AG08395 (cell line): ENCODE results near the gene KCNK6.
A peak's percentile ranks its signal among the peaks of the same experiment; 100 is the strongest.

ENCODE experiments used
- DNase-seq: peaks from one replicate; pipeline ENCODE4 v3.0.0; 2012; ENCODE audit warnings: mixed read lengths, low spot score

Gene KCNK6

GRCh38 chr19:38298821-38299680, 20.6 kb upstream of the KCNK6 start:
- no peak for DNase-seq

GRCh38 chr19:38303517-38304351, 15.9 kb upstream of the KCNK6 start, which contains the start of gene C19orf33:
Gene C19orf33 (plus strand): TSS chr19:38304251. CDS start chr19:38304262, 11 bp downstream.
- no peak for DNase-seq

- DNase-seq = no peak
These were observed 15.2 kb upstream of the KCNK6 start for GRCh38 chr19:38304352-38304865.

DNA sequence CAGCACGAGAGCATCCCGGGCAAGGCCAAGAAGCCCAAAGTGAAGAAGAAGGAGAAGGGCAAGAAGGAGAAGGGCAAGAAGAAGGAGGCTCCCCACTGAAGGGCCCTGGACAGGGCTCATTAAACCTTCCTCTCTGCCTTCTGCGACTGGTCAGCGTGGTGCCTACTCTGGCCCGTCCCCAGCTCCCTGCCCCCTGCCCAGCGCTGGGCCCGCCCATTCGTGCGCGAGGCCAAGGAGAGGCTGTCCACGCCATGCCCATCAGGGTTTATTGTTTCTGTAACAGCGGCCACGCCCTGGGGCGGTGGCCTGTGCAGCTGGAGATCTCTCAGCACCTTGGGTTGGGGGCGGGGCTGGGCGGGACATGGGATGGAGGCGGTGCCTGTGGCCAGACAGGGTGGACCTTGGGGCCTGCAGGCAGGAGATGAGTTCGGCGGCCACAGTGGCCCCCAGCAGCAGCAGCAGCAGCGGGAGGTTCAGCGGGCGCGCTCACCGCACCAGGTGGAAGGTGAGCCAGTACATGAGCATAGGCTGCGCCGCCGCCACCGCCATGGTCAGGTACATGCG, 14.7 kb upstream of the KCNK6 start:
- DNase-seq = no peak

DNA sequence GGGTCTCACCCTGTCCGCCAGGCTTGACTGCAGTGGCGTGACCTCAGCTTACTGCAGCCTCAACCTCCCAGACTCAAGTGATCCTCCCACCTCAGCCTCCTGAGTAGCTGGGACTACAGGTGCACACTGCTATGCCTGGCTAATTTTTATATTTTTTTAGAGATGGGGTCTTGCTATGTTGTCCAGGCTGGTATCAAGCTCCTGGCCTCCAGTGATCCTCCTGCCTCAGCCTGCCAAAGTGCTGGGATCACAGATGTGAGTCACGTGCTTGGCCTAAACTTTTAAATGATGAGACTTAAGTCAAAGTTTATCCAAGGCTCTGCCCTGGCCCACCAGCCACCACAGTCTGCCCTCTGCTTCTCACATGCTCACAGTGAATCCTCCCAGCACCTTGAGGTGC, 13.4 kb upstream of the KCNK6 start:
- no peak for DNase-seq

DNA sequence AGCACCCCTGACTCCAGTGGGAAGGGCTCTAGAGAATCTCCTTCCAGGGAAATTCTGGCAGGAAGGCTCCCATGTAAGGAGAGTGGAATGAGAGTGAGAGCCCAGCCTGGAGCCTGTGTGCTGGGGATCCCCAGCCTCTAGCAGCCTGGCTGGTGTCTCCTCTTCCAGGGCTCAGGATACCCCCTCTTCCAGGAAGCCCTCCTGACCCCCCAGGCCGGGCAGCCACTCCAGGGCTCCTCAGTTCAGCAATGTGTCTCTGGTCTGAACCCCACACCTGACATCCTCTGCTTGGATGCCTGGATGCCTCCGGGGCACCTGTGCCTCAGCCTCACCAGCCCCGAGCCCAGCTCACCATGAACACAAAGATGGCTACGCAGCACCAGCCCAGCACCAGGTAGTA, 12.6 kb upstream of the KCNK6 start:
- DNase-seq = no peak

DNA sequence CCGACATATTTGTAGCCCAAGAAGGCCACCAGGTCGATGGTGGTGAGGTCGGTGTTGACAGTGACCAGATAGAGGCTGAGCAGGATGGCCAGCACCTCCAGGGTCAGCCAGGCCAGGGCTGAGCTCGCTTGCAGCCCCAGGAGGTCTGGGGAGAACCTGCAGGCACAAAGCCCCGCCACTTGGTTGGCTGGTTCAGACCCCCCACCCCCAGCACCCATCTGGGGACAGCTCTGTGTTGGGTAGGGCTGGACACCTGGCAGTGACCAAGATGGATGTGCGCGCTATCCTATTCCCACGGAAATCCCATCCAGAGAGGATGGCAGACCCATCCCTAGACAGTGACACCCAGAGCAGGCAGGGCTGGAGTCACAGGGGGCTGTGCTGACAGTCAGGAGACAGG, 12.0 kb upstream of the KCNK6 start:
- no peak for DNase-seq

DNA sequence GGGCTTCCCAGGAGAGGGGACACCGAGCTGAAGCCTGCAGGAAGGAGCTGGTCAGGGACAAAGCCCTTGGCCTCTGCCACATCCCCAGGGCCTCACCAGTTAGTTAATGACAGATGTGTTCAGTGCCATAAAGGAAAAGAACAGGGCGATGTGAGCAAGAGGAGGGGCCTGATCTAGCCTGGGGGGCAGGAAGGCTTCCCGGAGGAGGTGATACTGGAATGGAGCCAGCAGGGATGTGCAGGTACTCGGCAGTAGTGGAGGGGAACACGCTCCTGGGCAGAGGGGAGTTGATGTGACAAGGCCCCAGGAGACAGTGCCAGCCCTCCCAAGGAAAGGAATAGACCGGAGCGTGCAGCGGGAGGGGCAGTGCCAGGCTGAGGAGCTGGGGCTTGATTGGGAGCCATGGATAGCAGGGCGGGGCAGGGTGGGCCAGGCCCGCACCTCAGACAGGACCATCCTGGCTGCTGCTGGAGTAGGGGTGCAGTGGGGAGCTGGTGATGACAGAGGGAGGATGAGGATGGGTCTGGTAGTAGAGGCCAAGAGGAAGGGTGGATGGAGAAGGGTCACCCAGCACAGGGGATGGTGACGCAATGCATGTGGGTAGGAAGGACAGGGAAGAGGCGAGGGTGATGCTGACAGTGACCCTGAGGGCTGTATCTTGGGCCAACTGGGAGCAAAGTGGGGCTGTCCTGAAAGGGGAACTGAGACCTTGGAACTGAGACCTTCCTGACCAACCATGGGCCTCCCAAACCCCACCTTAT, 11.5 kb upstream of the KCNK6 start:
- DNase-seq = no peak

DNA sequence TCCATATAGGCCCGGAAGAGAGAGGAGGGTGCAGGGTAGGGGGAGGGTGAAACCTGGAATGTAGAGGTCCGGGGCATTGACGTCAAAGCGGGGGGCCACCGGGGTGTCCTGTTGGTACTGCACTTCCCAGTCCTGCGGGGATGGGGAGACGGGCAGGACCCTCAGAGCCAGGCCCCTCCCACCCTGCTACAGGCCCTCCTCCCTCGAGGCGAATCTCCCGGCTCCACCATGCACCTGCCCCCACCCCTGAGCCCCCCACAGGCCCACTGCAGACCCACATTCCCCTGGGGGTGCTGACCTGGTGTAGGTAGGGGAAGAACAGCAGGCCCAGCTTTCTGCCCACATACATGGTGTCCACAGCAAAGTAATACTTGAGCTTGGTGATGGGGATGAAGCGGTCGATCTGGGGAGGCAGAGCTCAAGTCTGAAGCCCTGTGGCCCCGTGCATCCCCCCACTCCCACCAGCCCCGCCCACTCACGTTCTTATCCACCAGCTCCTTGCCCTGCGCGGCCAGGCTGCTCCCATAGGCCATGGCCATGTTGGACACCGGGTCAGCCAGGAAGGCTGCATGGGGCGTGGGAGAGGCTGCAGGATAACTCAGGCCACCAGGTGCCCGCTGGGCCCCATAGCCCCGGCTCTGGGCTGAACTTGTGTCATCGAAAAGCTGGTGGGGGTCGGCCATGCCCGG, 10.6 kb upstream of the KCNK6 start:
- DNase-seq = no peak

DNA sequence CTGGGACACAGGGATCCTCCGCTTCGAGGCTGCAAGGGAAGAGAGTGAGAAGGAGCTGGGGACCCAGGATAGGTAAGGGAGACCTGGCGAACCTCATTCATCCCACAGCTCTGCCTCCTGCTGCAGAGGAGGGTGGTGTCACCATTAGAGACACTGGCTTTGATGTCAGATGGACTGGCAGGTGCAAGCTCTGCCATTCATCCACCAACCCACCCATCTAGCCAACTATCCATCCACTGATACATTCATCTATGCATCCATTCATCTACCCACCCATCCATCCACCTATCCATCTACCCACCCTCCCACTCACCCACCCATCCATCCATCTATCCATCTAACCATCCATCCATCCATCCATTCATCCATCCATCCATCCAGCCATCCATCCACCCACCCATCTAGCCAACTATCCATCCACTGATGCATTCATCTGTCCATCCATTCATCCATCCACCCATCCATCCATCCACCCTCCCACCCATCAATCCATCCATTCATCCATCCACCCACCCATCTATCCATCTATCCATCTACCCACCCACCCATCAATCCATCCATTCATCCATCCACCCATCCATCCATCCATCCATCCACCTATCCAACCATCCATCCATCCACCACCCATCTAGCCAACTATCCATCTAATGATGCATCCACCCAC, 9.9 kb upstream of the KCNK6 start:
- no peak for DNase-seq

DNA sequence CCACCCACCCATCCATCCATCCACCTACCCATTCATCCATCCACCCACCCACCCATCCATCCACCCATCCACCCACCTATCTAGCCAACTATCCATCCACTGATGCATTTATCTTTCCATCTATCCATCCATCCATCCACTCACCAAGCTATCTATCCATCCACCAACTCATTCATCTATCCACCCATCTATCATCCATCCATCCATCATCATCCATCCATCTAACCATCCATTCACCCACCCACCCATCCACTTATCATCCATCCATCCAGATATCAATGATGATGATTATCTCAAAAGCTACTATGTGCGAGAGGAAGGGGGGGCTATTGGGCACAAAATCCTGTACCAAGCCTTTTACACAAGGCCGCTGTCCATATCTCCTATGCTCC, 9.4 kb upstream of the KCNK6 start:
- DNase-seq = no peak

DNA sequence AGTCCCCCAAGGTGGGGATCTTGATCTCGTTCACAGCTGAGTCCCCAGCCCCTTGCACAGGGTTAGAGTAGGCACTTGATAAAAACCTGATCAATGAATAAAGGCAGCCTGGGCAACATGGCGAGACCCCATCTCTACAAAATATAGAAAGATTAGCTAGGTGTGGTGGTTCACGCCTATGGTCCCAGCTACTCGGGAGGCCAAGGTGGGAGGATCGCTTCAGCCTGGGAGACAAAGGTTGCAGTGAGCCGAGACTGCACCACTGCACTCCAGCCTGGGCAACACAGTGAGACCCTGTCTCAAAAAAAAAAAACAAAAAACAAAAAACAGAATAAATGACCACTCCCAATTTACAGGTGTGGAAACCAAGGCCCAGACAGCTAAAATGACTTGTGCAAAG, 8.7 kb upstream of the KCNK6 start:
- no peak for DNase-seq

DNA sequence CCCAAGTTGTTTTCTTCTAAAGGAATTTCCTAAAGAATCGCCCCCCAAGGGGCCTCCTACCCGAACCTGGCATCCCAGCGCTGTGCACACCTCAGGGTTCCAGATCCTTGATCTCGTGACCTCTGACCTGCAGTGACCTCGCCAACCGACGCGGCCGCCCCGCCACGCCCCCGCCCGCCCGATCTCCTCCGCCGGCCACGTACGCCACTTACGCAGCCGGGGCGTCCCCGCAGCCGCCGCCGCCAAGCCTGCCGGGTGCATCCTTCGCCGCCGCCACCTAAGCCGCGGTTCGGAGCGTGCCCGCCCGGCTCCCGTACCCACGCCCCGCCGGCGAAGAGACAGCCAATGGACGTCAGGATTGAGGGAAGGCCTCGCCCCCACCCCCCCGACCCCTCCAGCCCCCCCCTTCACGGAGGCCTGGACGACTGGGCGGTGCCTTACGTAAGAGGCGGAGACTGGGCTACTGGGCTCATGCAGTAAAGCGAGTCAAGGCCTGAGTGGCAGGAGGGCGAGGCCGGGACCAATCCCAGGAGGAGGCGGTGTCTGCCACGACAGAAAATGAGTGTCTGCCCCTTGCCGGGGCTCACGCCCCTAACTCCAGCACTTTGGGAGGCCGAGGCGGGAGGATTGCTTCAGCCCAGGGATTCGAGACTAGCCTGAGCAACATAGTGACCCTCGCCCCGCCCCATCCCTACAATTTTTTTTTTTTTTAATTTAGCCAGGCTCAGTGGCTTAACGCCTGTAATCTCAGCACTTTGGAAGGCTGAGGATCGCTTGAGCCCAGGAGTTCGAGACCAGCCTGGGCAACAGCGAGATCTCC, 3.8 kb upstream of the KCNK6 start, which contains the start of gene YIF1B:
Gene YIF1B, minus strand, starts transcription at position 291 of the 820 bp plus-strand sequence. Its CDS starts 30 bp downstream, at position 261.
- DNase-seq = peak; percentile 99

GRCh38 chr19:38316477-38317067, 3.1 kb upstream of the KCNK6 start:
- no peak for DNase-seq

DNA sequence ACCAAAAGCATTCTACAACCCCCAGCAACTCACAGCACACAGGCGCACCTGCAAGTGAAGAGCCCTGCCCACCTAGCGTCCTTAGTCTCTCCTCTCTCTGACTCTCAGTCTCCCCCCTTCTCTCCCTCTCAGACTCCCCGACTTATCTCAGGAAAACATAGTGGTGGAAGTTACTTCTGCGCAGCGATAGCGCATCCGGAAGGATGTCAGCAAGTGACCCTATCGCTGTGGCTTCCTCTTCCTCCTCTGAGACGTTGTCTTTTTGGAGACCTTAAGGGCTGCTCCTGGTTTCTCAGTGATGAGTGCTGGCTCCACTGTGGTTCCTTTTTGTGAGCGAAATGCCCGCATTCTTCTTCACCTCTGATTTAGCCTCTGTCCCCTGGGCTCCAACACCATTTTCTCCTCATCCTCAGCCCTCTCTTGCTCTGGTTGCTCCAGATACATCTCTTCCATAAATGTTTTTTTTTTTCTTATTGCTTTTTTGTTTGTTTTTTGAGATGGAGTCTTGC, 2.5 kb upstream of the KCNK6 start:
- DNase-seq = no peak

- no peak for DNase-seq
These were observed 985 bp upstream of the KCNK6 start for GRCh38 chr19:38318660-38319059.

DNA sequence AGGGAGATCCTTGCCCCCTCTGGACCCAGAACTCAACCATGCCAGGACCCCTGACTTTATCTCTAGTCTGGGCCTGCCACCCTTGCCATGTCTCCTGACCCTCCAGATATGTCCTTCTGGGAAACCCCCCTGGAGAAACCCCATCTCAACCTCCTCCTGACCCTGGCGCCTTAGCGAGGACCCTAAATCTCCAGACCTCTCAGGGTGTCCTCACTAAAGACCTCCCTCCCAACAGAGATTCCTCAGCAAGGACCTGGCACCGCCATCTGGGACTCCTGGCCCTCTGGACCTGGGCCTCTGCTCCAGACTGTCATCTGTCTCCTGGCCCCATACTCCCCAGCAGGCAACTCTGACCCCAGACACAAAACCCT, 1.3 kb downstream of the KCNK6 start:
- DNase-seq = no peak

- peak; percentile 31 for DNase-seq
These were observed 2.1 kb downstream of the KCNK6 start for GRCh38 chr19:38321646-38322196.

DNA sequence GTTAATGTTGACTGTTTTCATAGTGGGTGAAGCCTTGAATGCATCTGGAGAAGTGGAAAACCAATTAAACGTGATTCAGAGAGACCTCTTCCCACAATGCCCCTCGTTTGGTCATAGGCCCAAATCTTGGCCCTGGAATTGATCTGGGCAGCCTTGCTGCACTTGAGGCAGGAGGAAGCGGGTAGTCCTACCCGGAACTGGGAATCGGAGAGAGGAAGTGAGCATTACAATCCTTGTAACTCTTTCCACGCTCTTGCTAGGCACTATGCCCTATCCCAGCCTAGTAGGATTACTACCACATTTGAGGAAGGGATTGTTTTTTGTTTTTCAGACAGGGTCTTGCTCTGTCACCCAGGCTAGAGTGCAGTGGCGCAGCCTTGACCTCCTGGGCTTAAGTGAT, 3.6 kb downstream of the KCNK6 start:
- DNase-seq = no peak
